HG02973 (cell line): ENCODE results near the gene TTC23.

ENCODE experiments used
- ATAC-seq: cut with Tn5 transposase; IDR thresholded peaks from one replicate; pipeline ENCODE4 v1.9.1; 2021; ENCODE audit warnings: moderate library complexity; ENCODE audit not compliant: unreplicated experiment

TTC23 gene

GRCh38 chr15:99106417-99107220 lies 142.8 kb downstream of the TTC23 start:
- ATAC-seq = no peak

GRCh38 chr15:99105514-99106341 lies 143.7 kb downstream of the TTC23 start:
- peak; percentile 44 for ATAC-seq

GRCh38 chr15:99104788-99105513 lies 144.4 kb downstream of the TTC23 start, which contains the start of gene SYNM:
Gene SYNM (plus strand): TSS chr15:99105080. CDS start chr15:99105200, 120 bp downstream.
- peak; percentile 69 for ATAC-seq

GRCh38 chr15:99103279-99103678 lies 146.1 kb downstream of the TTC23 start:
- ATAC-seq = no peak

GRCh38 chr15:99102332-99103235 lies 146.8 kb downstream of the TTC23 start:
- ATAC-seq = no peak

- ATAC-seq = no peak
These were observed 147.9 kb downstream of the TTC23 start for GRCh38 chr15:99101501-99101900.

GRCh38 chr15:99100245-99101173 lies 148.9 kb downstream of the TTC23 start:
- ATAC-seq = no peak

GRCh38 chr15:99099661-99100060 lies 149.7 kb downstream of the TTC23 start:
- no peak for ATAC-seq

- no peak for ATAC-seq
These were observed 150.4 kb downstream of the TTC23 start for GRCh38 chr15:99098991-99099390.

- no peak for ATAC-seq
These were observed 151.0 kb downstream of the TTC23 start for GRCh38 chr15:99098426-99098825.

GRCh38 chr15:99097441-99098410 lies 151.7 kb downstream of the TTC23 start:
- no peak for ATAC-seq

GRCh38 chr15:99096894-99097426 lies 152.4 kb downstream of the TTC23 start:
- no peak for ATAC-seq

GRCh38 chr15:99096173-99096893 lies 153.0 kb downstream of the TTC23 start:
- no peak for ATAC-seq

GRCh38 chr15:99095626-99096025 lies 153.8 kb downstream of the TTC23 start:
- no peak for ATAC-seq

GRCh38 chr15:99092554-99093172 lies 156.7 kb downstream of the TTC23 start:
- no peak for ATAC-seq

- no peak for ATAC-seq
These were observed 158.4 kb downstream of the TTC23 start for GRCh38 chr15:99090938-99091337.
